ENCODE data around the gene TTC4.

GRCh38 chr1:54741531-54741930 lies 25.9 kb downstream of the TTC4 start:
- TF ChIP-seq CTCF (IDR thresholded peaks at IDR 0.05) (no peak), POLR2A (IDR thresholded peaks at IDR 0.05) (no peak)
